SK-N-SH (cell line): ENCODE data around the gene TGM3. TPM values are rescaled to one million over a fixed set of nuclear protein-coding genes. Genes with fewer than 3 reads are reported as not detected.

ENCODE experiments used
- CTCF ChIA-PET: fragments of 300-600, 350-600 bp; formaldehyde crosslinking; extraction: SDS; loops from one replicate; lab custom pipeline; 2021; lab: Yijun Ruan, JAX
- POLR2A ChIA-PET: fragments of 350-600 bp; sonication (Branson Sonifier 250); formaldehyde crosslinking; extraction: SDS; loops from one replicate; lab custom pipeline; 2020; ENCODE audit warnings: antibody characterized with exemption, inconsistent platforms; lab: Yijun Ruan, JAX
- DNase-seq: peaks from one replicate; pipeline ENCODE4 v3.0.0; 2012
- H2AFZ ChIP-seq: fragments of 200-600 bp; sonication (generic); 2 replicates; pipeline ENCODE4 v1.8.1; 2016; ENCODE audit warnings: antibody characterized with exemption, mild to moderate bottlenecking, low read depth
- H3F3A ChIP-seq: fragments of 200-600 bp; sonication (generic); replicated peaks from 2 replicates; pipeline ENCODE3; 2016; ENCODE audit warnings: antibody characterized with exemption, mild to moderate bottlenecking; ENCODE audit not compliant: insufficient read depth
- H3K27ac ChIP-seq, 2 experiments: fragments of 200-500 bp in 1 of 2; fragments of 200-600 bp in 1 of 2; sonication (Bioruptor generic) in 1 of 2; sonication (generic), shearing (Covaris generic) in 1 of 2; 2 replicates each; pipeline versions ENCODE4 v1.5.1 to v1.6.1; 2014 to 2016; ENCODE audit warnings: low read depth in 2 of 2, inconsistent platforms in 1 of 2, low read length in 1 of 2, mild to moderate bottlenecking in 1 of 2, mixed read lengths in 1 of 2
- H3K27me3 ChIP-seq: fragments of 200-600 bp; sonication (generic), shearing (Covaris generic); 2 replicates; pipeline ENCODE4 v1.6.1; 2016; ENCODE audit warnings: mixed run types; ENCODE audit not compliant: insufficient read depth
- H3K36me3 ChIP-seq, 2 experiments: fragments of 200-500 bp in 1 of 2; fragments of 200-600 bp in 1 of 2; sonication (Bioruptor generic) in 1 of 2; sonication (generic) in 1 of 2; replicated peaks in 1 of 2; 2 replicates each; pipeline versions ENCODE3 to v1.5.1; 2014 to 2016; ENCODE audit warnings: low read length in 1 of 2, mild to moderate bottlenecking in 1 of 2; ENCODE audit not compliant: insufficient read depth in 2 of 2, control insufficient read depth in 1 of 2
- H3K4me1 ChIP-seq, 2 experiments: fragments of 200-500 bp in 1 of 2; fragments of 200-600 bp in 1 of 2; sonication (Bioruptor generic) in 1 of 2; sonication (generic), shearing (Covaris generic) in 1 of 2; 2 replicates each; pipeline versions ENCODE4 v1.5.1 to v1.6.1; 2014 to 2016; ENCODE audit warnings: low read depth in 1 of 2, low read length in 1 of 2, mixed run types in 1 of 2; ENCODE audit not compliant: insufficient read depth in 2 of 2, control insufficient read depth in 1 of 2
- H3K4me2 ChIP-seq: fragments of 200-600 bp; sonication (generic), shearing (Covaris generic); 2 replicates; pipeline ENCODE4 v1.6.1; 2017; ENCODE audit warnings: mixed run types
- H3K4me3 ChIP-seq, 2 experiments: fragments of 200-500 bp in 1 of 2; fragments of 200-600 bp in 1 of 2; sonication (Bioruptor generic) in 1 of 2; sonication (generic), shearing (Covaris generic) in 1 of 2; 2 replicates each; pipeline versions ENCODE4 v1.5.1 to v1.8.1; 2014 to 2016; ENCODE audit warnings: low read depth in 2 of 2, inconsistent platforms in 1 of 2, low read length in 1 of 2, mild to moderate bottlenecking in 1 of 2, mixed read lengths in 1 of 2, moderate library complexity in 1 of 2
- H3K79me2 ChIP-seq: fragments of 200-600 bp; sonication (generic); 2 replicates; pipeline ENCODE4 v1.8.1; 2017; ENCODE audit warnings: mild to moderate bottlenecking; ENCODE audit not compliant: insufficient read depth
- H3K9ac ChIP-seq: fragments of 200-600 bp; sonication (generic); 2 replicates; pipeline ENCODE4 v1.6.1; 2017; ENCODE audit warnings: mixed run types
- H3K9me2 ChIP-seq: fragments of 200-600 bp; sonication (generic); 2 replicates; pipeline ENCODE4 v1.6.1; 2017; ENCODE audit warnings: mixed run types
- H3K9me3 ChIP-seq: fragments of 200-600 bp; sonication (generic); 2 replicates; pipeline ENCODE4 v1.6.1; 2017; ENCODE audit warnings: mixed run types, mild to moderate bottlenecking, moderate library complexity
- H4K20me1 ChIP-seq: fragments of 200-600 bp; sonication (generic); 2 replicates; pipeline ENCODE4 v1.6.1; 2017; ENCODE audit warnings: mild to moderate bottlenecking, mixed run types; ENCODE audit not compliant: insufficient read depth
- ELF1 ChIP-seq: IDR thresholded peaks from 2 replicates; pipeline ENCODE4 v1.4.0; 2012
- EP300 ChIP-seq, 2 experiments: IDR thresholded peaks; 2 replicates each; pipeline versions ENCODE4 v1.4.0 to v1.6.1; 2012; ENCODE audit warnings: borderline replicate concordance in 1 of 2, low read depth in 1 of 2, low read length in 1 of 2
- FOXJ3 ChIP-seq: sonication (generic); formaldehyde crosslinking; IDR thresholded peaks from 2 replicates; pipeline ENCODE4 v1.5.1; 2020; ENCODE audit warnings: mild to moderate bottlenecking, missing genetic modification reagents
- GABPA ChIP-seq: IDR thresholded peaks from 2 replicates; pipeline ENCODE4 v1.4.0; 2012; ENCODE audit warnings: low read depth, mild to moderate bottlenecking
- IRF3 ChIP-seq: fragments of 150-350 bp; IDR thresholded peaks from 2 replicates; pipeline ENCODE4 v1.6.1; 2016; ENCODE audit warnings: mild to moderate bottlenecking, low read depth, low read length
- NRF1 ChIP-seq: IDR thresholded peaks from 2 replicates; pipeline ENCODE4 v1.6.1; 2012; ENCODE audit warnings: low read depth, mild to moderate bottlenecking, low read length
- POLR2AphosphoS5 ChIP-seq: IDR thresholded peaks from 2 replicates; pipeline ENCODE4 v1.6.1; 2012; ENCODE audit warnings: low read depth, low read length
- RCOR1 ChIP-seq: fragments of 150-350 bp; IDR thresholded peaks from 2 replicates; pipeline ENCODE4 v1.6.1; 2017; ENCODE audit warnings: antibody characterized with exemption, low read length
- RFX5 ChIP-seq: IDR thresholded peaks from 2 replicates; pipeline ENCODE4 v1.6.1; 2012; ENCODE audit warnings: mild to moderate bottlenecking, improper control_type of control experiment, low read length
- SMC3 ChIP-seq: IDR thresholded peaks from 2 replicates; pipeline ENCODE4 v1.6.1; 2012; ENCODE audit warnings: low read depth, low read length, improper control_type of control experiment
- TAF1 ChIP-seq: IDR thresholded peaks from 2 replicates; pipeline ENCODE4 v1.6.1; 2012; ENCODE audit warnings: low read depth, mild to moderate bottlenecking, low read length, moderate library complexity, borderline replicate concordance
- TEAD4 ChIP-seq: IDR thresholded peaks from 2 replicates; pipeline ENCODE4 v1.4.0; 2012; ENCODE audit warnings: mild to moderate bottlenecking, borderline replicate concordance; ENCODE audit not compliant: insufficient read depth
- WGBS: methylation state at CpG from one replicate; pipeline ENCODE4 v1.1.6; 2017; ENCODE audit warnings: low lambda C conversion rate; 5-methylcytosine and 5-hydroxymethylcytosine counted together
- polyA plus RNA-seq, 3 experiments: library from polyadenylated mRNA; depleted of rRNA; stranded (reverse); fragments of >200 nt; gene quantifications; 2 replicates each; pipeline ENCODE4 v1.2.3, GENCODE V29; 2012
- TF ChIP-seq, protein P1 (sequence below): fragments of 150-350 bp; IDR thresholded peaks from 2 replicates; pipeline ENCODE4 v1.6.1; 2017; ENCODE audit warnings: antibody characterized with exemption, low read length, low read depth, borderline replicate concordance
- TF ChIP-seq, protein P2 (sequence below): IDR thresholded peaks from 2 replicates; pipeline ENCODE4 v1.4.0; 2012; ENCODE audit warnings: low read depth, borderline replicate concordance
- TF ChIP-seq, protein P3 (sequence below): IDR thresholded peaks from 2 replicates; pipeline ENCODE4 v1.4.0; 2012; ENCODE audit warnings: low read depth

TGM3 gene
- polyA plus RNA-seq, 1 of the 3 experiments (the other 2 are of a cell fraction), result not detected

DNA sequence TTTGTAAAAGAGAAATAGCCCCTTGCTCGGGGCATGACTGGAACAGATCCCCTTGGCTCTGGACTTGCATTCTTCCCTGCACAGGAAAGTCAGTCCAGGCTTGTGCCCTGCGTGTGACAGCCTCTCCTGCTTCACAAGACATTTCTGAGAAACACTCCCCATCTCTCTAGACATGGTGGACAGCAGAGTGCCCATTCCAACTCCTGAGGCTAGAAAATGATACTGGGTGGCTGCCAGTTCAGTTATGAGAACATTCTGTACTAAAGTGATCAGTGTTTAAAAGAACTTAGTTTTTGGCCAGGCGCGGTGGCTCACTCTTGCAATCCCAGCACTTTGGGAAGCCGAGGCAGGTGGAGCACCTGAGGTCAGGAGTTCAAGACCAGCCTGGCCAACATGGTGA is 41.3 kb downstream of the TGM3 start:
- Histone ChIP-seq H3K9me2 (no peaks in the 10 kb centered on the region), H3F3A (no peaks in the 10 kb centered on the region), H4K20me1 (no peaks in the 10 kb centered on the region), H3K4me1 (no peaks in the 10 kb centered on the region), H3K79me2 (no peaks in the 10 kb centered on the region), H3K36me3 (no peaks in the 10 kb centered on the region), H3K4me2 (no peak overlapping the region), H3K4me3 (no peak overlapping the region), H2AFZ (no peak overlapping the region), H3K27me3 (peaks cover 4% of the 10 kb centered on the region; the same call in 1 of the 2 replicates), H3K27ac (no peak overlapping the region), H3K9me3 (no peaks in the 10 kb centered on the region), H3K9ac (no peak overlapping the region)
- ChIA-PET CTCF (no interaction called here), POLR2A (no interaction called here)
- 57% methylated on average over 5 of the region's 5 CpGs for WGBS
- TF ChIP-seq GABPA (no peak), SMC3 (no peak), RFX5 (no peak), FOXJ3 (CRISPR knock-in tag) (no peak), ELF1 (no peak), RCOR1 (no peak), EP300 (IDR thresholded peaks at IDR 0.05; ENCODE audit: borderline replicate concordance in 1 of 2, low read depth in 1 of 2, low read length in 1 of 2) (no peak)
- TF ChIP-seq, protein P1, sequence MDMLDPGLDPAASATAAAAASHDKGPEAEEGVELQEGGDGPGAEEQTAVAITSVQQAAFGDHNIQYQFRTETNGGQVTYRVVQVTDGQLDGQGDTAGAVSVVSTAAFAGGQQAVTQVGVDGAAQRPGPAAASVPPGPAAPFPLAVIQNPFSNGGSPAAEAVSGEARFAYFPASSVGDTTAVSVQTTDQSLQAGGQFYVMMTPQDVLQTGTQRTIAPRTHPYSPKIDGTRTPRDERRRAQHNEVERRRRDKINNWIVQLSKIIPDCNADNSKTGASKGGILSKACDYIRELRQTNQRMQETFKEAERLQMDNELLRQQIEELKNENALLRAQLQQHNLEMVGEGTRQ, result no peak
- TF ChIP-seq, protein P2, sequence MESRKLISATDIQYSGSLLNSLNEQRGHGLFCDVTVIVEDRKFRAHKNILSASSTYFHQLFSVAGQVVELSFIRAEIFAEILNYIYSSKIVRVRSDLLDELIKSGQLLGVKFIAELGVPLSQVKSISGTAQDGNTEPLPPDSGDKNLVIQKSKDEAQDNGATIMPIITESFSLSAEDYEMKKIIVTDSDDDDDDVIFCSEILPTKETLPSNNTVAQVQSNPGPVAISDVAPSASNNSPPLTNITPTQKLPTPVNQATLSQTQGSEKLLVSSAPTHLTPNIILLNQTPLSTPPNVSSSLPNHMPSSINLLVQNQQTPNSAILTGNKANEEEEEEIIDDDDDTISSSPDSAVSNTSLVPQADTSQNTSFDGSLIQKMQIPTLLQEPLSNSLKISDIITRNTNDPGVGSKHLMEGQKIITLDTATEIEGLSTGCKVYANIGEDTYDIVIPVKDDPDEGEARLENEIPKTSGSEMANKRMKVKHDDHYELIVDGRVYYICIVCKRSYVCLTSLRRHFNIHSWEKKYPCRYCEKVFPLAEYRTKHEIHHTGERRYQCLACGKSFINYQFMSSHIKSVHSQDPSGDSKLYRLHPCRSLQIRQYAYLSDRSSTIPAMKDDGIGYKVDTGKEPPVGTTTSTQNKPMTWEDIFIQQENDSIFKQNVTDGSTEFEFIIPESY, result no peak
- TF ChIP-seq, protein P3, sequence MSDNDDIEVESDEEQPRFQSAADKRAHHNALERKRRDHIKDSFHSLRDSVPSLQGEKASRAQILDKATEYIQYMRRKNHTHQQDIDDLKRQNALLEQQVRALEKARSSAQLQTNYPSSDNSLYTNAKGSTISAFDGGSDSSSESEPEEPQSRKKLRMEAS, result no peak
- no peak for DNase-seq

DNA sequence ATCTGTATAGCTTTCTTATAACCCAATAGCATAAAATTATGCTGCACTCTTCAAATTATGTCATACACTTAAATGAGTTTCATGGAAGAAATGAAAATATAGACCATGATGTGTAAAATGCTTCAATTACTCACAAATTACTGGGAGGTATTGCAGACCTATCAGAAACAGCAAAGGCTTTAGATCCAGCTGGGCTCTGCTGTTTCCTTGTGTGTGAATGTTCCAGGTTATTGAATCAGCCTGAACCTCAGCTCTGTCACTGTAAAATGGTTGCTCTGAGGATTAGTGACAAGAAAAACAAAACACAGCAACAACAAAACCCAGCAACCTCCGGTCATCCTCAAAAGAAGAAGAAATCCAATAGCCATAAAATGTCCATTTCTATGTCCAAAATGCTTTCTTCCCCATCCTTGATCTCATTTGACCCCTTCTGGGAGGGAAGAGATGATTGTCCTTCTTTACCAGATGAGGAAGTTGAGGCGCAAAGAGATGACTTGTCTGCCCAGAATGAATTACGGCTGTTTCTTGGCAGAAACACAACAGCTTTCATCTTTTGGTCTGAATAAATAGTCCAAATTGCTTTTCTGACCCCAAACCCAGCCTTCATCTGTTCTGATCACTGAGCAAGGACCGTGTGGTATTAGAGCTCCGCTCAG is 42.7 kb downstream of the TGM3 start:
- no peak for DNase-seq
- CTCF ChIA-PET, result interaction anchor here (1.1 to 1.3 kb wide), 2 partner anchors 15 to 131 kb away, joined by 3 read pairs; no protein-coding TSS in a partner anchor
- Histone ChIP-seq H3K4me3 (no peak overlapping the region), H3K4me1 (no peaks in the 10 kb centered on the region), H3K9me3 (no peaks in the 10 kb centered on the region), H3K36me3 (no peaks in the 10 kb centered on the region), H3K4me2 (no peak overlapping the region), H2AFZ (no peak overlapping the region), H3K79me2 (no peaks in the 10 kb centered on the region), H3K27me3 (peaks cover 4% of the 10 kb centered on the region; the same call in 1 of the 2 replicates), H4K20me1 (no peaks in the 10 kb centered on the region), H3K27ac (no peak overlapping the region), H3K9me2 (no peaks in the 10 kb centered on the region)
- POLR2A ChIA-PET, result no interaction called here
- 64% methylated on average over 5 of the region's 5 CpGs for WGBS
- no peak for TF ChIP-seq TAF1
- TF ChIP-seq IRF3, result no peak
- TF ChIP-seq TEAD4, result no peak
- TF ChIP-seq POLR2AphosphoS5, result no peak
- no peak for TF ChIP-seq RCOR1
- no peak for TF ChIP-seq NRF1
- TF ChIP-seq, protein P1, result no peak
- TF ChIP-seq, all 33 proteins: peak for 0
- no peak overlapping the region for H3K9ac ChIP-seq
- no peaks in the 10 kb centered on the region for H3F3A ChIP-seq
